Calu3 (cell line): ENCODE results near the gene DAB2. TPM values are rescaled to one million over a fixed set of nuclear protein-coding genes. Genes with fewer than 3 reads are reported as not detected.

ENCODE experiments used
- BruUV-seq: library from RNA; stranded (reverse); fragments of 400-500 nt; replicated peaks from 2 replicates; lab custom pipeline; 2021; lab: Mats Ljungman, UMichigan
- CTCF ChIA-PET: fragments of 300-600 bp; sonication (Branson Sonifier 250); formaldehyde crosslinking; loops from one replicate; lab custom pipeline; 2022; ENCODE audit warnings: antibody characterized with exemption; lab: Charles Lee
- DNase-seq: peaks from one replicate; pipeline ENCODE4 v3.0.0; 2022
- H3K27ac Mint-ChIP-seq: one replicate; pipeline ENCODE4 v1.8.0; 2022; ENCODE audit warnings: mixed read lengths; ENCODE audit not compliant: unreplicated experiment
- H3K27me3 Mint-ChIP-seq: one replicate; pipeline ENCODE4 v1.8.0; 2022; ENCODE audit warnings: mixed read lengths; ENCODE audit not compliant: unreplicated experiment
- H3K36me3 Mint-ChIP-seq: one replicate; pipeline ENCODE4 v1.8.0; 2022; ENCODE audit warnings: mild to moderate bottlenecking, moderate library complexity, mixed read lengths; ENCODE audit not compliant: insufficient read depth, unreplicated experiment
- H3K4me1 Mint-ChIP-seq: one replicate; pipeline ENCODE4 v1.8.0; 2022; ENCODE audit warnings: mild to moderate bottlenecking, low read depth, mixed read lengths; ENCODE audit not compliant: unreplicated experiment
- H3K4me3 Mint-ChIP-seq: one replicate; pipeline ENCODE4 v1.8.0; 2022; ENCODE audit warnings: mild to moderate bottlenecking, low read depth, moderate library complexity, mixed read lengths; ENCODE audit not compliant: unreplicated experiment
- H3K9me3 Mint-ChIP-seq: one replicate; pipeline ENCODE4 v1.8.0; 2022; ENCODE audit warnings: low read depth, mixed read lengths; ENCODE audit not compliant: unreplicated experiment
- intact Hi-C: fragments of 100-400 bp; cut with micrococcal nuclease; formaldehyde crosslinking; loops from one replicate; pipeline ENCODE4 v1.10.0; 2022; ENCODE audit not compliant: unreplicated experiment
- total RNA-seq: library from RNA; stranded (reverse); gene quantifications from 2 replicates; pipeline ENCODE4 v1.2.3, GENCODE V29; 2022
- TF ChIP-seq, protein P1 (sequence below): fragments of 200-600 bp; IDR thresholded peaks from one replicate; pipeline ENCODE4 v1.8.0; 2022; ENCODE audit warnings: antibody characterized with exemption; ENCODE audit not compliant: unreplicated experiment

The DAB2 gene
- total RNA-seq, 1 experiment from 2014 or later = 12.4 TPM

- H3K36me3 Mint-ChIP-seq = no peaks in the 10 kb centered on the region
- H3K4me3 Mint-ChIP-seq = no peak overlapping the region
- H3K27me3 Mint-ChIP-seq = no peaks in the 10 kb centered on the region
- H3K27ac Mint-ChIP-seq = no peak overlapping the region
- CTCF ChIA-PET = no interaction called here
- intact Hi-C loops = no loop called here
- H3K9me3 Mint-ChIP-seq = no peaks in the 10 kb centered on the region
- DNase-seq = no peak
- H3K4me1 Mint-ChIP-seq = peaks cover 9% of the 10 kb centered on the region
- no TSS peak for BruUV-seq
- TF ChIP-seq, protein P1, sequence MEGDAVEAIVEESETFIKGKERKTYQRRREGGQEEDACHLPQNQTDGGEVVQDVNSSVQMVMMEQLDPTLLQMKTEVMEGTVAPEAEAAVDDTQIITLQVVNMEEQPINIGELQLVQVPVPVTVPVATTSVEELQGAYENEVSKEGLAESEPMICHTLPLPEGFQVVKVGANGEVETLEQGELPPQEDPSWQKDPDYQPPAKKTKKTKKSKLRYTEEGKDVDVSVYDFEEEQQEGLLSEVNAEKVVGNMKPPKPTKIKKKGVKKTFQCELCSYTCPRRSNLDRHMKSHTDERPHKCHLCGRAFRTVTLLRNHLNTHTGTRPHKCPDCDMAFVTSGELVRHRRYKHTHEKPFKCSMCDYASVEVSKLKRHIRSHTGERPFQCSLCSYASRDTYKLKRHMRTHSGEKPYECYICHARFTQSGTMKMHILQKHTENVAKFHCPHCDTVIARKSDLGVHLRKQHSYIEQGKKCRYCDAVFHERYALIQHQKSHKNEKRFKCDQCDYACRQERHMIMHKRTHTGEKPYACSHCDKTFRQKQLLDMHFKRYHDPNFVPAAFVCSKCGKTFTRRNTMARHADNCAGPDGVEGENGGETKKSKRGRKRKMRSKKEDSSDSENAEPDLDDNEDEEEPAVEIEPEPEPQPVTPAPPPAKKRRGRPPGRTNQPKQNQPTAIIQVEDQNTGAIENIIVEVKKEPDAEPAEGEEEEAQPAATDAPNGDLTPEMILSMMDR = no peak
Observed at GRCh38 chr5:39379693-39380092, 45.1 kb downstream of the DAB2 start.

- H3K36me3 Mint-ChIP-seq = peaks cover 5% of the 10 kb centered on the region
- BruUV-seq = no TSS peak
- no peaks in the 10 kb centered on the region for H3K27me3 Mint-ChIP-seq
- TF ChIP-seq, protein P1 = no peak
- H3K4me3 Mint-ChIP-seq = no peak overlapping the region
- H3K9me3 Mint-ChIP-seq = no peaks in the 10 kb centered on the region
- intact Hi-C loops = loop anchor here (2.0 kb wide), 1 partner anchor 229 kb away; no protein-coding TSS in a partner anchor
- no peak for DNase-seq
- H3K27ac Mint-ChIP-seq = no peak overlapping the region
- CTCF ChIA-PET = interaction anchor here (2.2 to 2.3 kb wide), 2 partner anchors 47 to 170 kb away, joined by 14 to 69 read pairs; partner anchors contain the start of gene DAB2
- peaks cover 30% of the 10 kb centered on the region for H3K4me1 Mint-ChIP-seq
Observed at GRCh38 chr5:39377613-39378012, 47.2 kb downstream of the DAB2 start.

DNA sequence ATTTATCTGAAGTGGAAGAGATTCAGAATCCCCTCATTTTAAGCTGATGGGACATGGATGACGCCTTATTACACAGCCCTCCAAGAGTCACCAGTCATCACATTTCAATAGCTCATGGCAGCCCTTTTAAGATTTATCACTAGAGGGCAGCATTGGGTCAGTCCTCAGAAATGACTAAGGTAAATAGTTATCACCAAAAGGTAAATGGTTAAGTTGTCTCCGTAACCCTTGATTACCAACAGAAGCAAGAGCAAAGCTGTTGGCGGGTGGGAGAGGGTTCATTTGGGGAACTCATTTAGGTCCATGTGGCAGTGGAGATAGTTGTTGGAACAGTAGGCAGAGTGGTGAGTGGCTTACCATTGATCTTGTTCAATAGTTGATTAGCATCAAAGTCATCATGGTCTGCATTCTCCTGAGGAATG, 48.5 kb downstream of the DAB2 start:
- BruUV-seq = no TSS peak

GRCh38 chr5:39373791-39374190, 51.0 kb downstream of the DAB2 start:
- Mint-ChIP-seq H3K36me3 (peaks cover 5% of the 10 kb centered on the region), H3K4me3 (no peak overlapping the region), H3K4me1 (peaks cover 49% of the 10 kb centered on the region), H3K9me3 (no peaks in the 10 kb centered on the region), H3K27me3 (no peaks in the 10 kb centered on the region), H3K27ac (peak overlapping the region; percentile 36)
- intact Hi-C loops = loop anchor here (5.0 kb wide), 2 partner anchors 91 to 156 kb away; partner anchors contain the start of gene FYB1
- no TSS peak for BruUV-seq
- TF ChIP-seq, protein P1 = no peak
- CTCF ChIA-PET = interaction anchor here (0.8 to 1.5 kb wide), 5 partner anchors 47 to 175 kb away, joined by 3 to 8 read pairs (median 4); no protein-coding TSS in a partner anchor
- no peak for DNase-seq

More for the DNA sequence above, 48.5 kb downstream of the DAB2 start:
- Mint-ChIP-seq H3K9me3 (no peaks in the 10 kb centered on the region), H3K36me3 (peaks cover 5% of the 10 kb centered on the region), H3K27me3 (no peaks in the 10 kb centered on the region), H3K4me1 (peaks cover 39% of the 10 kb centered on the region), H3K27ac (no peak overlapping the region), H3K4me3 (no peak overlapping the region)
- TF ChIP-seq, protein P1 = peak; percentile 73
- peak; percentile 64 for DNase-seq
- CTCF ChIA-PET = interaction anchor here (0.7 to 2.3 kb wide), 16 partner anchors 15 to 228 kb away, joined by 3 to 69 read pairs (median 6); partner anchors contain the start of gene DAB2
- intact Hi-C loops = loop anchor here (1.0 to 2.0 kb wide), 3 partner anchors 171 to 228 kb away; no protein-coding TSS in a partner anchor
